ENCODE data around the gene STAB1.

The STAB1 gene

DNA sequence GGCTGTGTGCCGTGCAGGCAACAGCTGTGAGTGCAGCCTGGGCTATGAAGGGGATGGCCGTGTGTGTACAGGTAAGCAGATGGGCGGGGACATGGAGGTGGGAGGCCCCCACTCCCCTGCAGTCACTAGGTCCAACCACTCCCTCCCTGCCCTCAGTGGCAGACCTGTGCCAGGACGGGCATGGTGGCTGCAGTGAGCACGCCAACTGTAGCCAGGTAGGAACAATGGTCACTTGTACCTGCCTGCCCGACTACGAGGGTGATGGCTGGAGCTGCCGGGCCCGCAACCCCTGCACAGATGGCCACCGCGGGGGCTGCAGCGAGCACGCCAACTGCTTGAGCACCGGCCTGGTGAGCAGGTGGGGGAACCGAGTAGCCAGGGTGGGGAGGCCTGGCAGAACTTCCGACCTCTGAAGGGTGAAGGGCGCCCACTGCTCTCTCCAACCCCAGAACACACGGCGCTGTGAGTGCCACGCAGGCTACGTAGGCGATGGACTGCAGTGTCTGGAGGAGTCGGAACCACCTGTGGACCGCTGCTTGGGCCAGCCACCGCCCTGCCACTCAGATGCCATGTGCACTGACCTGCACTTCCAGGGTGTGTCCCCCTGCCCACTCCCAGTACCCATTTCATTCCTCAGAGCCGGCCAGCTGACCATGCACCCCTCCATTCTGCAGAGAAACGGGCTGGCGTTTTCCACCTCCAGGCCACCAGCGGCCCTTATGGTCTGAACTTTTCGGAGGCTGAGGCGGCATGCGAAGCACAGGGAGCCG is 26.9 kb downstream of the STAB1 start:
- no peak for ATAC-seq (ENCODE audit: insufficient read depth, low read depth)
- H3K9ac ChIP-seq (ENCODE audit: low read depth, low read length), result no peak overlapping the region
- H3K79me2 ChIP-seq (ENCODE audit: insufficient read depth, low read length), result no peaks in the 10 kb centered on the region
- TF ChIP-seq, protein P1, sequence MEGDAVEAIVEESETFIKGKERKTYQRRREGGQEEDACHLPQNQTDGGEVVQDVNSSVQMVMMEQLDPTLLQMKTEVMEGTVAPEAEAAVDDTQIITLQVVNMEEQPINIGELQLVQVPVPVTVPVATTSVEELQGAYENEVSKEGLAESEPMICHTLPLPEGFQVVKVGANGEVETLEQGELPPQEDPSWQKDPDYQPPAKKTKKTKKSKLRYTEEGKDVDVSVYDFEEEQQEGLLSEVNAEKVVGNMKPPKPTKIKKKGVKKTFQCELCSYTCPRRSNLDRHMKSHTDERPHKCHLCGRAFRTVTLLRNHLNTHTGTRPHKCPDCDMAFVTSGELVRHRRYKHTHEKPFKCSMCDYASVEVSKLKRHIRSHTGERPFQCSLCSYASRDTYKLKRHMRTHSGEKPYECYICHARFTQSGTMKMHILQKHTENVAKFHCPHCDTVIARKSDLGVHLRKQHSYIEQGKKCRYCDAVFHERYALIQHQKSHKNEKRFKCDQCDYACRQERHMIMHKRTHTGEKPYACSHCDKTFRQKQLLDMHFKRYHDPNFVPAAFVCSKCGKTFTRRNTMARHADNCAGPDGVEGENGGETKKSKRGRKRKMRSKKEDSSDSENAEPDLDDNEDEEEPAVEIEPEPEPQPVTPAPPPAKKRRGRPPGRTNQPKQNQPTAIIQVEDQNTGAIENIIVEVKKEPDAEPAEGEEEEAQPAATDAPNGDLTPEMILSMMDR (IDR thresholded peaks at IDR 0.05; ENCODE audit: borderline replicate concordance, extremely low read depth, low read length, poor library complexity, severe bottlenecking), result no peak
- no peak for TF ChIP-seq EZH2 (IDR thresholded peaks at IDR 0.05; ENCODE audit: borderline replicate concordance, low read depth, low read length, severe bottlenecking)
- H3K9me3 ChIP-seq (ENCODE audit: insufficient read depth, low read length, severe bottlenecking), result no peaks in the 10 kb centered on the region
- H3K27ac ChIP-seq (ENCODE audit: low read length), result no peak overlapping the region
- H2AFZ ChIP-seq (ENCODE audit: low read depth, low read length), result no peak overlapping the region
- DNase-seq, result no peak
- H3K4me3 ChIP-seq (ENCODE audit: low read depth in 1 of 2, low read length in 2 of 2), result no peak overlapping the region
- H3K27me3 ChIP-seq (ENCODE audit: insufficient read depth, low read length, poor library complexity), result no peaks in the 10 kb centered on the region
- H3K4me1 ChIP-seq (ENCODE audit: insufficient read depth, low read length), result no peaks in the 10 kb centered on the region
- H4K20me1 ChIP-seq (ENCODE audit: insufficient read depth, low read length), result no peaks in the 10 kb centered on the region; the same call in 1 of the 2 replicates
- no peak overlapping the region for H3K4me2 ChIP-seq (ENCODE audit: insufficient read depth, low read length)
- H3K36me3 ChIP-seq (ENCODE audit: insufficient read depth, low read length), result no peaks in the 10 kb centered on the region

DNA sequence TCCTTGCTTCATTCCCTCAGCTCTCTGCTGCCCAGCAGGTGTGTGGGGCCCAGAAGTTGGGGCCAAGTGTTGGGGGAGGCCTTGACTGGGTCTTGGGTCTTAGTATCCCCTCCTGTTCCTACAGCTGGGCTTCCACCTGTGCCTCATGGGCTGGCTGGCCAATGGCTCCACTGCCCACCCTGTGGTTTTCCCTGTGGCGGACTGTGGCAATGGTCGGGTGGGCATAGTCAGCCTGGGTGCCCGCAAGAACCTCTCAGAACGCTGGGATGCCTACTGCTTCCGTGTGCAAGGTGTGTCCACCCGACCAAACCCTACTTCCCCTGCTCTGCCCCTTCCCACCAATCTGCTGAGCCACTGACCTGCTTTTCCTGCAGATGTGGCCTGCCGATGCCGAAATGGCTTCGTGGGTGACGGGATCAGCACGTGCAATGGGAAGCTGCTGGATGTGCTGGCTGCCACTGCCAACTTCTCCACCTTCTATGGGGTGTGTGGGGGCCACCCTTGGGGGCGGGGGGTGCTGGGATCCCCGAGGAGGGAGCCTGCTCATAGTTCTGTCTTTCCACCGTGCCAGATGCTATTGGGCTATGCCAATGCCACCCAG is 27.6 kb downstream of the STAB1 start:
- H3K4me1 ChIP-seq (ENCODE audit: insufficient read depth, low read length), result no peaks in the 10 kb centered on the region
- H3K79me2 ChIP-seq (ENCODE audit: insufficient read depth, low read length), result no peaks in the 10 kb centered on the region
- H3K9me3 ChIP-seq (ENCODE audit: insufficient read depth, low read length, severe bottlenecking), result no peaks in the 10 kb centered on the region
- no peaks in the 10 kb centered on the region for H3K27me3 ChIP-seq (ENCODE audit: insufficient read depth, low read length, poor library complexity)
- no peak overlapping the region for H3K4me3 ChIP-seq (ENCODE audit: low read depth in 1 of 2, low read length in 2 of 2)
- no peak for DNase-seq
- H4K20me1 ChIP-seq (ENCODE audit: insufficient read depth, low read length), result no peaks in the 10 kb centered on the region; the same call in 1 of the 2 replicates
- no peak overlapping the region for H3K27ac ChIP-seq (ENCODE audit: low read length)
- no peak overlapping the region for H2AFZ ChIP-seq (ENCODE audit: low read depth, low read length)
- ATAC-seq (ENCODE audit: insufficient read depth, low read depth), result no peak
- TF ChIP-seq, protein P1 (IDR thresholded peaks at IDR 0.05; ENCODE audit: borderline replicate concordance, extremely low read depth, low read length, poor library complexity, severe bottlenecking), result no peak
- TF ChIP-seq EZH2 (IDR thresholded peaks at IDR 0.05; ENCODE audit: borderline replicate concordance, low read depth, low read length, severe bottlenecking), result no peak
- no peak overlapping the region for H3K9ac ChIP-seq (ENCODE audit: low read depth, low read length)
- no peaks in the 10 kb centered on the region for H3K36me3 ChIP-seq (ENCODE audit: insufficient read depth, low read length)
- no peak overlapping the region for H3K4me2 ChIP-seq (ENCODE audit: insufficient read depth, low read length)

DNA sequence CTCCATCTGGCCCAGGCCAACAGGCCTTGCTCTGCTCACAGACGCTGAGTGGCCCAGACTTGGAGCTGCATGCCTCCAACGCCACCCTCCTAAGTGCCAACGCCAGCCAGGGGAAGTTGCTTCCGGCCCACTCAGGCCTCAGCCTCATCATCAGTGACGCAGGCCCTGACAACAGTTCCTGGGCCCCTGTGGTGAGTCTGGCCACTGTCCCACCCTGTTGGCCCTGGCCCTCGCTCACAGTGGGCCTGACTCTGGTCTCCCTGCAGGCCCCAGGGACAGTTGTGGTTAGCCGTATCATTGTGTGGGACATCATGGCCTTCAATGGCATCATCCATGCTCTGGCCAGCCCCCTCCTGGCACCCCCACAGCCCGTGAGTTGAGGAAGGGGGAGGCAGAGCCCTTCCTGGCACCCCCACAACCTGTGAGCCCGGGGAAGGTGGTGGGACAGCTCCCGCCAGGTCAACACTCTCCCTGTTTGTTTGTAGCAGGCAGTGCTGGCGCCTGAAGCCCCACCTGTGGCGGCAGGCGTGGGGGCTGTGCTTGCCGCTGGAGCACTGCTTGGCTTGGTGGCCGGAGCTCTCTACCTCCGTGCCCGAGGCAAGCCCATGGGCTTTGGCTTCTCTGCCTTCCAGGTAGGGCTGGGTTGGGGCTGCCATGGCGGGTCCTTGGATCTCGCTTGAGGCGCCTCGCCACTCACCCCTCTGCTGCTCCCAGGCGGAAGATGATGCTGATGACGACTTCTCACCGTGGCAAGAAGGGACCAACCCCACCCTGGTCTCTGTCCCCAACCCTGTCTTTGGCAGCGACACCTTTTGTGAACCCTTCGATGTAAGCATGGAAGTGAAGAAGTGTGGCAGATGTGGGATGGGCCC is 28.5 kb downstream of the STAB1 start:
- ATAC-seq (ENCODE audit: insufficient read depth, low read depth) (no peak), DNase-seq (no peak)
- Histone ChIP-seq H3K4me1 (ENCODE audit: insufficient read depth, low read length) (no peaks in the 10 kb centered on the region), H3K4me2 (ENCODE audit: insufficient read depth, low read length) (no peak overlapping the region), H2AFZ (ENCODE audit: low read depth, low read length) (no peak overlapping the region), H3K4me3 (ENCODE audit: low read depth in 1 of 2, low read length in 2 of 2) (no peak overlapping the region), H3K36me3 (ENCODE audit: insufficient read depth, low read length) (no peaks in the 10 kb centered on the region), H3K9me3 (ENCODE audit: insufficient read depth, low read length, severe bottlenecking) (no peaks in the 10 kb centered on the region), H3K27me3 (ENCODE audit: insufficient read depth, low read length, poor library complexity) (no peaks in the 10 kb centered on the region), H3K27ac (ENCODE audit: low read length) (no peak overlapping the region), H3K9ac (ENCODE audit: low read depth, low read length) (no peak overlapping the region), H3K79me2 (ENCODE audit: insufficient read depth, low read length) (no peaks in the 10 kb centered on the region), H4K20me1 (ENCODE audit: insufficient read depth, low read length) (no peaks in the 10 kb centered on the region; the same call in 1 of the 2 replicates)
- no peak for TF ChIP-seq EZH2 (IDR thresholded peaks at IDR 0.05; ENCODE audit: borderline replicate concordance, low read depth, low read length, severe bottlenecking)
- TF ChIP-seq, protein P1 (IDR thresholded peaks at IDR 0.05; ENCODE audit: borderline replicate concordance, extremely low read depth, low read length, poor library complexity, severe bottlenecking), result no peak
